SU-DHL-6 (cell line): ENCODE results near the gene DRC7.

ENCODE experiments used
- H2AFZ ChIP-seq: fragments of 200-600 bp; sonication (generic); 2 replicates; pipeline ENCODE4 v1.6.1; 2014; ENCODE audit warnings: low read depth, mild to moderate bottlenecking, moderate library complexity, mixed read lengths, antibody characterized with exemption, low read length; ENCODE audit not compliant: severe bottlenecking
- H3F3A ChIP-seq: fragments of 200-600 bp; shearing (Covaris generic); 2 replicates; pipeline ENCODE4 v1.6.0; 2016; ENCODE audit warnings: antibody characterized with exemption, mild to moderate bottlenecking; ENCODE audit not compliant: insufficient read depth
- H3K27ac ChIP-seq: fragments of 200-600 bp; sonication (generic); 2 replicates; pipeline ENCODE4 v1.5.1; 2016; ENCODE audit warnings: low read depth, mild to moderate bottlenecking, low read length, moderate library complexity, mixed read lengths
- H3K27me3 ChIP-seq: fragments of 200-600 bp; sonication (generic), shearing (Covaris generic); 2 replicates; pipeline ENCODE4 v1.6.0; 2014; ENCODE audit warnings: mild to moderate bottlenecking, low read length
- H3K36me3 ChIP-seq: fragments of 200-600 bp; sonication (generic); 2 replicates; pipeline ENCODE4 v1.6.1; 2014; ENCODE audit warnings: mild to moderate bottlenecking, low read length, mixed read lengths
- H3K4me2 ChIP-seq: fragments of 300-600, 200-600 bp; shearing (Covaris generic), sonication (generic); 2 replicates; pipeline ENCODE4 v1.6.0; 2014; ENCODE audit warnings: low read length, low read depth, mild to moderate bottlenecking; ENCODE audit not compliant: poor library complexity, severe bottlenecking
- H3K4me3 ChIP-seq: fragments of 200-600 bp; sonication (generic); 2 replicates; pipeline ENCODE4 v1.5.1; 2014; ENCODE audit warnings: antibody characterized with exemption, low read length, mild to moderate bottlenecking, mixed read lengths; ENCODE audit not compliant: insufficient read depth, poor library complexity, severe bottlenecking
- H3K79me2 ChIP-seq: fragments of 200-600 bp; sonication (generic); 2 replicates; pipeline ENCODE4 v1.6.1; 2014; ENCODE audit warnings: mild to moderate bottlenecking, low read length, moderate library complexity; ENCODE audit not compliant: insufficient read depth
- H3K9ac ChIP-seq: fragments of 200-600 bp; sonication (generic); 2 replicates; pipeline ENCODE4 v1.7.0; 2014; ENCODE audit warnings: mild to moderate bottlenecking, low read length
- H3K9me2 ChIP-seq: fragments of 200-600 bp; sonication (generic); replicated peaks from 2 replicates; pipeline ENCODE4 v1.6.1; 2014; ENCODE audit warnings: low read length; ENCODE audit not compliant: insufficient read depth
- H3K9me3 ChIP-seq: fragments of 200-600 bp; sonication (generic); 2 replicates; pipeline ENCODE4 v1.6.1; 2014; ENCODE audit warnings: low read length, mixed read lengths; ENCODE audit not compliant: insufficient read depth
- H4K20me1 ChIP-seq: fragments of 200-600 bp; sonication (generic); 2 replicates; pipeline ENCODE4 v1.6.1; 2014; ENCODE audit warnings: low read depth, mild to moderate bottlenecking, antibody characterized with exemption, low read length, moderate library complexity, mixed read lengths
- CTCF ChIP-seq: fragments of 200-600 bp; sonication (generic); IDR thresholded peaks from one replicate; pipeline ENCODE4 v1.5.1; 2017; ENCODE audit warnings: antibody characterized with exemption, mild to moderate bottlenecking, low read length, moderate library complexity; ENCODE audit not compliant: insufficient read depth, poor library complexity, severe bottlenecking
- EZH2phosphoT487 ChIP-seq: fragments of 200-600 bp; sonication (generic), shearing (Covaris generic); conservative IDR thresholded peaks from 2 replicates; pipeline ENCODE4 v1.6.1; 2018; ENCODE audit warnings: mild to moderate bottlenecking, antibody characterized with exemption, low read length, moderate library complexity, mixed read lengths

DRC7 gene

GRCh38 chr16:57701759-57702371 is 7.3 kb downstream of the DRC7 start:
- TF ChIP-seq EZH2phosphoT487: no peak
- no peak for TF ChIP-seq CTCF
- H3K4me3 ChIP-seq: no peak overlapping the region
- H3K9ac ChIP-seq: no peak overlapping the region
- no peaks in the 10 kb centered on the region for H3K79me2 ChIP-seq
- H3K27ac ChIP-seq: no peak overlapping the region
- H2AFZ ChIP-seq: no peak overlapping the region
- no peak overlapping the region for H3K4me2 ChIP-seq
- no peaks in the 10 kb centered on the region for H3K36me3 ChIP-seq
- no peaks in the 10 kb centered on the region for H3K27me3 ChIP-seq
- H3F3A ChIP-seq: no peaks in the 10 kb centered on the region
- H3K9me3 ChIP-seq: no peaks in the 10 kb centered on the region
- no peaks in the 10 kb centered on the region for H4K20me1 ChIP-seq
- H3K9me2 ChIP-seq: no peaks in the 10 kb centered on the region

- Histone ChIP-seq H4K20me1 (no peaks in the 10 kb centered on the region), H3K27ac (no peak overlapping the region), H2AFZ (no peak overlapping the region), H3K36me3 (no peaks in the 10 kb centered on the region), H3K4me3 (no peak overlapping the region), H3K9ac (no peak overlapping the region), H3K79me2 (no peaks in the 10 kb centered on the region), H3K27me3 (no peaks in the 10 kb centered on the region), H3F3A (no peaks in the 10 kb centered on the region), H3K9me2 (no peaks in the 10 kb centered on the region), H3K9me3 (no peaks in the 10 kb centered on the region), H3K4me2 (no peak overlapping the region)
- TF ChIP-seq CTCF: no peak
- no peak for TF ChIP-seq EZH2phosphoT487
Measured at GRCh38 chr16:57703416-57704010, 8.9 kb downstream of the DRC7 start.

GRCh38 chr16:57704011-57704904 is 9.7 kb downstream of the DRC7 start:
- no peak overlapping the region for H3K4me2 ChIP-seq
- no peaks in the 10 kb centered on the region for H3K27me3 ChIP-seq
- H3K9me2 ChIP-seq: no peaks in the 10 kb centered on the region
- H3K36me3 ChIP-seq: no peaks in the 10 kb centered on the region
- H3K4me3 ChIP-seq: no peak overlapping the region
- no peaks in the 10 kb centered on the region for H3K9me3 ChIP-seq
- no peak overlapping the region for H3K9ac ChIP-seq
- no peak overlapping the region for H3K27ac ChIP-seq
- H4K20me1 ChIP-seq: no peaks in the 10 kb centered on the region
- H2AFZ ChIP-seq: no peak overlapping the region
- no peaks in the 10 kb centered on the region for H3K79me2 ChIP-seq
- no peaks in the 10 kb centered on the region for H3F3A ChIP-seq
- TF ChIP-seq CTCF (no peak), EZH2phosphoT487 (no peak)
